ENCODE results near the gene ABCG5. TPM values are rescaled to one million over a fixed set of nuclear protein-coding genes. Genes with fewer than 3 reads are reported as not detected.

ABCG5 gene
- total RNA-seq, 1 donor from 2014 or later, result not detected

- no peak for DNase-seq (ENCODE audit: low read depth)
Observed at GRCh38 chr2:43841949-43842865, 3.6 kb upstream of the ABCG5 start.

- no peak for DNase-seq (ENCODE audit: low read depth)
Observed at GRCh38 chr2:43840965-43841364, 2.3 kb upstream of the ABCG5 start.

GRCh38 chr2:43839776-43840564 lies 1.3 kb upstream of the ABCG5 start:
- DNase-seq (ENCODE audit: low read depth), result no peak

GRCh38 chr2:43837831-43838559 lies 644 bp downstream of the ABCG5 start:
- no peak for DNase-seq (ENCODE audit: low read depth)

DNA sequence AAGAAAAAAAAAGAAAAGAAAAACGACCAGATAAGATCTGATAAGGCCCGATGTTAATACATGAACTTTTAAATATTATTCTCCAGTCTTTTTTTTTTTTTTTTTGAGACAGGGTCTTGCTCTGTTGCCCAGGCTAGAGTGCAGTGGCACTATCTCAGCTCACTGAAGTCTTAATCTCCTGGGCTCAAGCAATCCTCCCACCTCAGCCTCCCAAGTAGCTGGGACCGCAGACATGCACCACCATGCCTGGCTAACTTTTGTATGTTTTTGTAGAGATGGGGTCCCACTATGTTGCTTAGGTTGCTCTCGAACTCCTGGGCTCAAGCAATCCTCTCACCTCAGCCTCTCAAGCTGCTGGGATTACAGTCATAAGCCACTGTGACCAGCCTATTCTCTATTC lies 1.6 kb downstream of the ABCG5 start:
- no peak for DNase-seq (ENCODE audit: low read depth)

DNA sequence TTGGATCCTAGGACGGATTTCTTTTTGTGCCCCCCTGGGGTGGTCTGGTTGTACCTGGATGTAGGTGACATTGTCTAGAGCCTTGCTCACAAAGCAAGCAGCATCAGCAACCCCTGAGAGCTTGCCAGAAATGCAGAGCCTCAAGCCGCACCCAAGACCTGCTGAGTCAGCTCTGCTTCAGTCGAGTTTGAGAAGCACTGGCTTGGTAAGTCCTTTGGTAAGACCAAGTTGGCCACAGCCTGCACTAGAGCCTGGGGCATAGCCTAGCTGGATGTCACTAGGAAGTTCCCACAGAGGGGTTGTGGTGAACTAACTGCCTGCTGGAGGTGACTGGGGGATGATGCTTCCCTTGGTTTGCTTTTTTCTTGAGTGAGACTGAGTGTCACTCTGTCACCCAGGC lies 6.2 kb downstream of the ABCG5 start:
- peak; percentile 50 for DNase-seq (ENCODE audit: low read depth)

DNA sequence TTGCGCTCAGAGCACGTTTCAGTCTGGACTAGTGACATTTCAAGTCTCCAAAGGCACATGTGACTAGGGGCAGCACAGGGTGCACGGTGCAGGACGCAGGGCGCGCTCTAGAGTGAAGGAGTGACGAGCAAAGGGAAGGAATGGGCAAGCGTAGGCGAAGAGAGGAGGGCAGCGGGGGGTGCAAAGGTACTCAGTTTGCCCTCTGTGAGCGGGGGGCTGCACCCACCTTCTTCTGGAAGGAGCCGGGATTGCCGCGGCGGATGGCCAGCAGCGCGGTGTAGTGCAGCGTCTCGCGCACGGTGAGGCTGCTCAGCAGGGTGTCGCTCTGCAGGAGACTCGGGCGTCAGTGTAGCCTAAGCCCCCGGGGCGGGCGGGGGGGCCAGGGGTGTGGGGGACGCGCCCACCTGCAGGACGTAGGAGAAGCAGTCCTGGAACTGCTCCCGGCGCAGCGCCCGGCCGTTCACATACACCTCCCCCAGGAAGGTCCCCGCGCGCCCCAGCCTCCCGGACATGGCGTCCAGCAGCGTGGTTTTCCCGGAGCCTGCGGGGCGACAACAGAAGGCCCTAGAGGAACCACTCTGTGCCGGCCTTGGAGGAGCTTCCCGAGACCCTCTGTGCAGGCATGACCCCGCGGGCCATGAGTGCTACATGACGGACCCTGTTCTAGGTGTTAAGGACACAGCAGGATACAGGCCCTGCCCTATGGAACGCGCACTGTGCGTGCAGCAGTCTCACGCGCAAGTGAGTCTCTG lies 6.9 kb downstream of the ABCG5 start:
- DNase-seq (ENCODE audit: low read depth), result no peak

- DNase-seq (ENCODE audit: low read depth), result no peak
Observed at GRCh38 chr2:43826305-43827250, 12.1 kb downstream of the ABCG5 start.

DNA sequence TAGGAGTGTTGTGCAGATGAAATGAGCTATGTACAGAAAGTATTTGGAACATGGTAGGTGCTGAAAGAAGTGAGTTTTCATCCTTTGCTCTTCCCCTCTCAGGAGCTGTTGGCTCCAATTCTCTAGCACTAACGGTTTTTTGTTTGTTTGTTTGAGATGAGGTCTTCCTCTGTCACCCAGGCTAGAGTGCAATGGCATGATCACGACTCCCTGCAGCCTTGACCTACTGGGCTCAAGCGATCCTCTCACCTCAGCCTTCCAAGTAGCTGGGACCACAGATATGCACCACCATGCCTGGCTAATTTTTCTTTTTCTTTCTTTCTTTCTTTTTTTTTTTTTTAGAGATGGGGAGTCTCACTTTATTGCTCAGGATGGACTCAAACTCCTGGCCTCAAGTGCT lies 12.8 kb downstream of the ABCG5 start:
- no peak for DNase-seq (ENCODE audit: low read depth)

GRCh38 chr2:43824951-43825493 lies 13.6 kb downstream of the ABCG5 start:
- no peak for DNase-seq (ENCODE audit: low read depth)

- no peak for DNase-seq (ENCODE audit: low read depth)
Observed at GRCh38 chr2:43824512-43824911, 14.1 kb downstream of the ABCG5 start.

- DNase-seq (ENCODE audit: low read depth), result no peak
Observed at GRCh38 chr2:43823751-43824150, 14.9 kb downstream of the ABCG5 start.

- no peak for DNase-seq (ENCODE audit: low read depth)
Observed at GRCh38 chr2:43822839-43823238, 15.8 kb downstream of the ABCG5 start.

- no peak for DNase-seq (ENCODE audit: low read depth)
Observed at GRCh38 chr2:43819491-43820163, 19.0 kb downstream of the ABCG5 start.

DNA sequence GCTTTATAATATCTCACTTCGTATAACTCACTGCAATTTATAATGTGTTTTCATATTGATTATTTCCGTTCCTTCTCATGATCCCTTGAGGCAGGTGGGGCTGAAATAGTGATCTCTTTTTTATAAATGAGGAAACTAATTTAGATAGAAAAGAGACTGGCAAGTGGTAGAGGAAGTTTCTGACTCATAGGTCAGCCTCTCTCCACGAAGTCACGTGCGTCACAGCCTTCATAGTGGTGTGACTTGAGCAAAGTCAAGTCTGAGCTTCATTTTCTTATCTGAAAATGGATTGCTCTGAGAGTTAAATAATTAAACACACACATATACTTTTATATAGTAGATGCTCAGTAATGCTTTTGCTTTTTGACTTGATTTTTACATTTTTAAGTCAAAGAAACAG lies 19.9 kb downstream of the ABCG5 start:
- peak; percentile 37 for DNase-seq (ENCODE audit: low read depth)

DNA sequence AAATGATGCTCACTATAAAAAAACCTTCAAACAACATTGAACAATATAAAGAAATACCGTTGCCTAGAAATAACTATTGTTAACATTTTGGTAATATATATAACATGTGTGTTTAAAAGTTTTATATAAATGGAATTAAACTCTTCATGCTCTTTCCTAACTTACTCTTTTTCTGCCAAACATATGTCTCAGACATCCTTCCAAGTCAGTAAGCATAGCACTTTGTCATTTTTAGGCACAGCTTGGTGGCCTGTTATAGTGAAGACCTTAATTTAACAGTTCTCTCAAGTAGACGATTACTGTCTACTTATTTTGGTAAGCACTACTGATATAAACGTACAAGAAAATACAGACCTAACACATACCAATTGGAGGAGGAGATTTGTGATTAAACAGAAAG lies 23.9 kb downstream of the ABCG5 start:
- DNase-seq (ENCODE audit: low read depth), result no peak

GRCh38 chr2:43812947-43813346 lies 25.7 kb downstream of the ABCG5 start:
- no peak for DNase-seq (ENCODE audit: low read depth)

- no peak for DNase-seq (ENCODE audit: low read depth)
Observed at GRCh38 chr2:43812006-43812405, 26.6 kb downstream of the ABCG5 start.

- DNase-seq (ENCODE audit: low read depth), result no peak
Observed at GRCh38 chr2:43810888-43811287, 27.8 kb downstream of the ABCG5 start.

DNA sequence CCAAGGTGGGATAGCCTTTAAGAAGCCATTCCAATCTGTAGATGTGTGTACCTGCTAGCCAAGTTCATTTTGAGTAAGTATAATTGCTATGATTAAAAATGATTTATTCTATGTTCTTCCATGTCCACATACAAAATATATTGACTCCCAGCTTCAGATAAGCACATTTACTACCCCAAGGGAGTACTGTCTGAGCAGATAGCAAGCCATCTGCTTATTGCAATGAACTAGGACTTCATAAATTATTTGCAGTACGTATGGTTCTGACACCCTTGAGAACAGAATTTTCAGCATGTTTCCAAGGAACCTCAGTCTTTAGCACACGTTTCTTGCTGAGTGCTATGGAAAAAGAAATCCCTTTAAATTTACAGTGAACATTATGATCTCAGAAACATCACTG lies 28.2 kb downstream of the ABCG5 start:
- DNase-seq (ENCODE audit: low read depth), result no peak
